ENCODE data around the gene PLEKHG2. TPM values are rescaled to one million over a fixed set of nuclear protein-coding genes. Genes with fewer than 3 reads are reported as not detected.

Gene PLEKHG2
- total RNA-seq, 2 experiments from 2014 or later: 29.1 to 40.0 TPM

GRCh38 chr19:39408392-39409207, 3.9 kb upstream of the PLEKHG2 start:
- H3K27ac Mint-ChIP-seq: peak overlapping the region; percentile 96

GRCh38 chr19:39409208-39410016, 3.1 kb upstream of the PLEKHG2 start:
- peaks cover 18% of the 10 kb centered on the region for H3K36me3 Mint-ChIP-seq
- H3K27ac Mint-ChIP-seq: peak overlapping the region; percentile 93
- no peaks in the 10 kb centered on the region for H3K9me3 Mint-ChIP-seq
- DNase-seq: peak; percentile 77
- H3K4me3 Mint-ChIP-seq: peak overlapping the region; percentile 95
- peaks cover 46% of the 10 kb centered on the region for H3K4me1 Mint-ChIP-seq
- peaks cover 4% of the 10 kb centered on the region for H3K27me3 Mint-ChIP-seq

More at GRCh38 chr19:39408392-39409207, 3.9 kb upstream of the PLEKHG2 start:
- no peak for DNase-seq
- H3K4me1 Mint-ChIP-seq: peaks cover 46% of the 10 kb centered on the region
- peaks cover 18% of the 10 kb centered on the region for H3K36me3 Mint-ChIP-seq
- H3K9me3 Mint-ChIP-seq: no peaks in the 10 kb centered on the region
- H3K4me3 Mint-ChIP-seq: peak overlapping the region; percentile 95
- peaks cover 4% of the 10 kb centered on the region for H3K27me3 Mint-ChIP-seq

- H3K27me3 Mint-ChIP-seq: peaks cover 4% of the 10 kb centered on the region
- peak; percentile 72 for DNase-seq
- H3K4me3 Mint-ChIP-seq: peak overlapping the region; percentile 82
- H3K36me3 Mint-ChIP-seq: peaks cover 20% of the 10 kb centered on the region
- H3K27ac Mint-ChIP-seq: peak overlapping the region; percentile 93
- H3K9me3 Mint-ChIP-seq: no peaks in the 10 kb centered on the region
- peaks cover 40% of the 10 kb centered on the region for H3K4me1 Mint-ChIP-seq
These were observed 2.2 kb upstream of the PLEKHG2 start for GRCh38 chr19:39410017-39410830.

- no peaks in the 10 kb centered on the region for H3K9me3 Mint-ChIP-seq
- H3K27me3 Mint-ChIP-seq: peaks cover 4% of the 10 kb centered on the region
- H3K4me3 Mint-ChIP-seq: peak overlapping the region; percentile 82
- peaks cover 36% of the 10 kb centered on the region for H3K4me1 Mint-ChIP-seq
- peak overlapping the region; percentile 93 for H3K27ac Mint-ChIP-seq
- H3K36me3 Mint-ChIP-seq: peaks cover 20% of the 10 kb centered on the region
- no peak for DNase-seq
These were observed 1.7 kb upstream of the PLEKHG2 start for GRCh38 chr19:39410831-39411080.

GRCh38 chr19:39411081-39411831, 1.2 kb upstream of the PLEKHG2 start:
- peaks cover 20% of the 10 kb centered on the region for H3K36me3 Mint-ChIP-seq
- peak overlapping the region; percentile 82 for H3K4me3 Mint-ChIP-seq
- peaks cover 35% of the 10 kb centered on the region for H3K4me1 Mint-ChIP-seq
- H3K27me3 Mint-ChIP-seq: peaks cover 4% of the 10 kb centered on the region
- no peaks in the 10 kb centered on the region for H3K9me3 Mint-ChIP-seq
- no peak for DNase-seq
- peak overlapping the region; percentile 93 for H3K27ac Mint-ChIP-seq

GRCh38 chr19:39411832-39412099, 703 bp upstream of the PLEKHG2 start:
- Mint-ChIP-seq H3K27ac (peak overlapping the region; percentile 93), H3K4me3 (peak overlapping the region; percentile 82), H3K36me3 (peaks cover 20% of the 10 kb centered on the region), H3K4me1 (peaks cover 34% of the 10 kb centered on the region), H3K9me3 (no peaks in the 10 kb centered on the region), H3K27me3 (peaks cover 4% of the 10 kb centered on the region)
- peak; percentile 83 for DNase-seq

- H3K9me3 Mint-ChIP-seq: no peaks in the 10 kb centered on the region
- peak overlapping the region; percentile 69 for H3K27ac Mint-ChIP-seq
- H3K27me3 Mint-ChIP-seq: peaks cover 4% of the 10 kb centered on the region
- peak overlapping the region; percentile 82 for H3K4me3 Mint-ChIP-seq
- no peak for DNase-seq
- peaks cover 13% of the 10 kb centered on the region for H3K36me3 Mint-ChIP-seq
- H3K4me1 Mint-ChIP-seq: peaks cover 34% of the 10 kb centered on the region
These were observed 400 bp downstream of the PLEKHG2 start for GRCh38 chr19:39412867-39413271.

GRCh38 chr19:39413272-39413910, 922 bp downstream of the PLEKHG2 start:
- peak overlapping the region; percentile 89 for H3K4me3 Mint-ChIP-seq
- peaks cover 34% of the 10 kb centered on the region for H3K4me1 Mint-ChIP-seq
- H3K27ac Mint-ChIP-seq: peak overlapping the region; percentile 81
- H3K9me3 Mint-ChIP-seq: no peaks in the 10 kb centered on the region
- peaks cover 4% of the 10 kb centered on the region for H3K27me3 Mint-ChIP-seq
- DNase-seq: peak; percentile 39
- H3K36me3 Mint-ChIP-seq: peaks cover 8% of the 10 kb centered on the region

- no peaks in the 10 kb centered on the region for H3K9me3 Mint-ChIP-seq
- peaks cover 29% of the 10 kb centered on the region for H3K4me1 Mint-ChIP-seq
- H3K4me3 Mint-ChIP-seq: peak overlapping the region; percentile 89
- peak overlapping the region; percentile 81 for H3K27ac Mint-ChIP-seq
- peaks cover 2% of the 10 kb centered on the region for H3K36me3 Mint-ChIP-seq
- no peak for DNase-seq
- H3K27me3 Mint-ChIP-seq: peaks cover 4% of the 10 kb centered on the region
These were observed 1.6 kb downstream of the PLEKHG2 start for GRCh38 chr19:39413911-39414608.

GRCh38 chr19:39415111-39416046, 2.9 kb downstream of the PLEKHG2 start:
- H3K4me1 Mint-ChIP-seq: peaks cover 25% of the 10 kb centered on the region
- no peak overlapping the region for H3K27ac Mint-ChIP-seq
- no peak overlapping the region for H3K4me3 Mint-ChIP-seq
- peaks cover 4% of the 10 kb centered on the region for H3K36me3 Mint-ChIP-seq
- DNase-seq: no peak
- peaks cover 4% of the 10 kb centered on the region for H3K27me3 Mint-ChIP-seq
- H3K9me3 Mint-ChIP-seq: no peaks in the 10 kb centered on the region

GRCh38 chr19:39416152-39417120, 4.0 kb downstream of the PLEKHG2 start:
- Mint-ChIP-seq H3K27me3 (peaks cover 4% of the 10 kb centered on the region), H3K36me3 (peaks cover 4% of the 10 kb centered on the region), H3K27ac (no peak overlapping the region), H3K9me3 (no peaks in the 10 kb centered on the region), H3K4me3 (no peak overlapping the region), H3K4me1 (peaks cover 14% of the 10 kb centered on the region)
- no peak for DNase-seq

Data from activated naive CD8-positive, alpha-beta T cell treated with anti-CD3 and anti-CD28 coated beads for 36 hours (primary cell).